SU-DHL-6 (cell line): ENCODE results near the gene CTNNBL1.

Experiments used
- CTCF ChIP-seq: fragments of 200-600 bp; sonication (generic); IDR thresholded peaks from one replicate; pipeline ENCODE4 v1.5.1; 2017; ENCODE audit warnings: antibody characterized with exemption, mild to moderate bottlenecking, low read length, moderate library complexity; ENCODE audit not compliant: insufficient read depth, poor library complexity, severe bottlenecking
- EZH2phosphoT487 ChIP-seq: fragments of 200-600 bp; sonication (generic), shearing (Covaris generic); conservative IDR thresholded peaks from 2 replicates; pipeline ENCODE4 v1.6.1; 2018; ENCODE audit warnings: mild to moderate bottlenecking, antibody characterized with exemption, low read length, moderate library complexity, mixed read lengths

- TF ChIP-seq CTCF: no peak
- TF ChIP-seq EZH2phosphoT487: no peak
Observed at GRCh38 chr20:37837924-37838323, 144.1 kb downstream of the CTNNBL1 start.
